Gastrocnemius medialis (tissue), 4 donors: ENCODE data around the gene PSG4. TPM values are rescaled to one million over a fixed set of nuclear protein-coding genes. Genes with fewer than 3 reads are reported as not detected.
"Not testable (repeated sequence)": the region's sequence is repeated elsewhere in the genome, so short reads cannot be mapped to it uniquely, and the experiment has no call there.

ENCODE experiments used
- ATAC-seq, 2 donors: fragments of 150-250 bp; one replicate each; pipeline ENCODE4 v1.9.1; 2016
- DNase-seq, 2 donors: peaks; one replicate each; pipeline ENCODE4 v3.0.0-alpha.2; 2019
- H3K27ac ChIP-seq, 4 donors: fragments of 200-600 bp; sonication (generic); 1 replicate in 1 of 4; 2 replicates in 3 of 4; pipeline ENCODE4 v1.5.1; 2016 to 2018; ENCODE audit warnings: mild to moderate bottlenecking in 2 of 4, moderate library complexity in 1 of 4
- H3K27me3 ChIP-seq, 3 donors: fragments of 200-600 bp; sonication (generic) in 2 of 3; 1 replicate in 1 of 3; 2 replicates in 2 of 3; pipeline versions ENCODE4 v1.5.1 to v1.6.0; 2016 to 2019; ENCODE audit warnings: mild to moderate bottlenecking in 1 of 3, moderate library complexity in 1 of 3
- H3K36me3 ChIP-seq, 2 donors: fragments of 200-600 bp; sonication (generic) in 1 of 2; one replicate each; pipeline ENCODE4 v1.5.1; 2017 to 2018
- H3K4me1 ChIP-seq, 2 donors: fragments of 200-600 bp; sonication (generic) in 1 of 2; one replicate each; pipeline ENCODE4 v1.5.1; 2016 to 2017; ENCODE audit warnings: mild to moderate bottlenecking in 2 of 2
- H3K4me3 ChIP-seq, 4 donors: fragments of 200-600 bp; sonication (generic) in 3 of 4; 1 replicate in 1 of 4; 2 replicates in 3 of 4; pipeline ENCODE4 v1.5.1; 2016 to 2019; ENCODE audit warnings: mild to moderate bottlenecking in 2 of 4
- H3K9me3 ChIP-seq, 3 donors: fragments of 200-600 bp; sonication (generic) in 2 of 3; 1 replicate in 1 of 3; 2 replicates in 2 of 3; pipeline ENCODE4 v1.5.1; 2016 to 2019
- CTCF ChIP-seq, 5 experiments: fragments of 450-650 bp in 3 of 5; fragments of 200-600 bp in 2 of 5; sonication (generic) in 2 of 5; IDR thresholded peaks in 4 of 5; conservative IDR thresholded peaks in 1 of 5; 1 replicate in 4 of 5; 2 replicates in 1 of 5; pipeline ENCODE4 v1.5.1; 2016 to 2019; ENCODE audit warnings: antibody characterized with exemption in 5 of 5, mild to moderate bottlenecking in 3 of 5, moderate library complexity in 3 of 5
- POLR2A ChIP-seq, 2 donors: fragments of 450-650 bp; IDR thresholded peaks; one replicate each; pipeline ENCODE4 v1.6.1; 2017; ENCODE audit warnings: antibody characterized with exemption in 2 of 2, mild to moderate bottlenecking in 2 of 2, moderate library complexity in 2 of 2
- in situ Hi-C, 4 donors: fragments of 200-750 bp; cut with MboI; loops; one replicate each; pipeline versions ENCODE4 v1.15.0 to v1.8.0; 2017; ENCODE audit warnings: low sequenced_read_pairs in 4 of 4
- intact Hi-C: fragments of 100-400 bp; cut with DNase I; formaldehyde crosslinking; loops from one replicate; pipeline ENCODE4 v1.15.1; 2023; ENCODE audit warnings: low total_unique reads
- total RNA-seq, 4 donors: library from RNA; depleted of rRNA; stranded (reverse); fragments of >200 nt; gene quantifications; one replicate each; pipeline versions ENCODE4 v1.1.0 to v1.2.3, GENCODE V29; 2016

Gene PSG4
- total RNA-seq, 4 donors from 2014 or later, result not detected

- in situ Hi-C loops (no loop called here), intact Hi-C loops (no loop called here)
- Histone ChIP-seq H3K4me1 (no peaks in the 10 kb centered on the region), H3K4me3 (no peak overlapping the region), H3K36me3 (no peaks in the 10 kb centered on the region), H3K27me3 (no peaks in the 10 kb centered on the region), H3K9me3 (no peaks in the 10 kb centered on the region), H3K27ac (no peak overlapping the region)
- no peak for TF ChIP-seq CTCF (IDR thresholded peaks at IDR 0.05 in 4 of 5, conservative IDR thresholded peaks at IDR 0.05 in 1 of 5)
- TF ChIP-seq POLR2A (IDR thresholded peaks at IDR 0.05), result no peak
- ATAC-seq (no peak), DNase-seq (no peak)
Observed at GRCh38 chr19:43207991-43208390, 2.6 kb upstream of the PSG4 start.

- H3K4me1 ChIP-seq, H3K27ac ChIP-seq, H3K27me3 ChIP-seq, ATAC-seq, intact Hi-C loops, DNase-seq, in situ Hi-C loops, H3K36me3 ChIP-seq, H3K9me3 ChIP-seq, H3K4me3 ChIP-seq: not testable (repeated sequence)
Observed at GRCh38 chr19:43207174-43207573, 1.7 kb upstream of the PSG4 start.

GRCh38 chr19:43203611-43204010 is 1.8 kb downstream of the PSG4 start:
- H3K36me3 ChIP-seq, in situ Hi-C loops, ATAC-seq, DNase-seq, H3K4me3 ChIP-seq, H3K4me1 ChIP-seq, H3K9me3 ChIP-seq, intact Hi-C loops, H3K27me3 ChIP-seq, H3K27ac ChIP-seq: not testable (repeated sequence)

- ATAC-seq, DNase-seq, H3K36me3 ChIP-seq, H3K4me3 ChIP-seq, intact Hi-C loops, H3K27ac ChIP-seq, H3K4me1 ChIP-seq, H3K27me3 ChIP-seq, in situ Hi-C loops, H3K9me3 ChIP-seq: not testable (repeated sequence)
Observed at GRCh38 chr19:43201891-43202290, 3.5 kb downstream of the PSG4 start.

GRCh38 chr19:43201337-43201801 is 4.1 kb downstream of the PSG4 start:
- DNase-seq, ATAC-seq, H3K36me3 ChIP-seq, H3K4me3 ChIP-seq, H3K4me1 ChIP-seq, intact Hi-C loops, H3K9me3 ChIP-seq, H3K27me3 ChIP-seq, H3K27ac ChIP-seq, in situ Hi-C loops: not testable (repeated sequence)

GRCh38 chr19:43198686-43199419 is 6.6 kb downstream of the PSG4 start:
- intact Hi-C loops, ATAC-seq, in situ Hi-C loops, H3K4me3 ChIP-seq, H3K9me3 ChIP-seq, H3K27me3 ChIP-seq, H3K36me3 ChIP-seq, DNase-seq, H3K27ac ChIP-seq, H3K4me1 ChIP-seq: not testable (repeated sequence)

GRCh38 chr19:43197666-43198397 is 7.6 kb downstream of the PSG4 start:
- intact Hi-C loops, DNase-seq, H3K4me3 ChIP-seq, H3K9me3 ChIP-seq, H3K4me1 ChIP-seq, H3K27me3 ChIP-seq, H3K27ac ChIP-seq, ATAC-seq, in situ Hi-C loops, H3K36me3 ChIP-seq: not testable (repeated sequence)

GRCh38 chr19:43194397-43194796 is 11.0 kb downstream of the PSG4 start:
- intact Hi-C loops, DNase-seq: not testable (repeated sequence)

GRCh38 chr19:43192381-43193155 is 12.9 kb downstream of the PSG4 start:
- DNase-seq, H3K36me3 ChIP-seq, H3K4me1 ChIP-seq, H3K27me3 ChIP-seq, H3K4me3 ChIP-seq, intact Hi-C loops, H3K27ac ChIP-seq, H3K9me3 ChIP-seq, ATAC-seq, in situ Hi-C loops: not testable (repeated sequence)

More at GRCh38 chr19:43194397-43194796, 11.0 kb downstream of the PSG4 start:
- H3K27me3 ChIP-seq, H3K27ac ChIP-seq, H3K36me3 ChIP-seq, H3K9me3 ChIP-seq, H3K4me1 ChIP-seq, ATAC-seq, H3K4me3 ChIP-seq, in situ Hi-C loops: not testable (repeated sequence)

- H3K27ac ChIP-seq, intact Hi-C loops, H3K27me3 ChIP-seq, H3K4me3 ChIP-seq, ATAC-seq, H3K36me3 ChIP-seq, DNase-seq, in situ Hi-C loops, H3K4me1 ChIP-seq, H3K9me3 ChIP-seq: not testable (repeated sequence)
Observed at GRCh38 chr19:43188092-43188491, 17.3 kb downstream of the PSG4 start.
